ENCODE data around the gene PI4K2A.
A peak's percentile ranks its signal among the peaks of the same experiment; 100 is the strongest.

PI4K2A gene

DNA sequence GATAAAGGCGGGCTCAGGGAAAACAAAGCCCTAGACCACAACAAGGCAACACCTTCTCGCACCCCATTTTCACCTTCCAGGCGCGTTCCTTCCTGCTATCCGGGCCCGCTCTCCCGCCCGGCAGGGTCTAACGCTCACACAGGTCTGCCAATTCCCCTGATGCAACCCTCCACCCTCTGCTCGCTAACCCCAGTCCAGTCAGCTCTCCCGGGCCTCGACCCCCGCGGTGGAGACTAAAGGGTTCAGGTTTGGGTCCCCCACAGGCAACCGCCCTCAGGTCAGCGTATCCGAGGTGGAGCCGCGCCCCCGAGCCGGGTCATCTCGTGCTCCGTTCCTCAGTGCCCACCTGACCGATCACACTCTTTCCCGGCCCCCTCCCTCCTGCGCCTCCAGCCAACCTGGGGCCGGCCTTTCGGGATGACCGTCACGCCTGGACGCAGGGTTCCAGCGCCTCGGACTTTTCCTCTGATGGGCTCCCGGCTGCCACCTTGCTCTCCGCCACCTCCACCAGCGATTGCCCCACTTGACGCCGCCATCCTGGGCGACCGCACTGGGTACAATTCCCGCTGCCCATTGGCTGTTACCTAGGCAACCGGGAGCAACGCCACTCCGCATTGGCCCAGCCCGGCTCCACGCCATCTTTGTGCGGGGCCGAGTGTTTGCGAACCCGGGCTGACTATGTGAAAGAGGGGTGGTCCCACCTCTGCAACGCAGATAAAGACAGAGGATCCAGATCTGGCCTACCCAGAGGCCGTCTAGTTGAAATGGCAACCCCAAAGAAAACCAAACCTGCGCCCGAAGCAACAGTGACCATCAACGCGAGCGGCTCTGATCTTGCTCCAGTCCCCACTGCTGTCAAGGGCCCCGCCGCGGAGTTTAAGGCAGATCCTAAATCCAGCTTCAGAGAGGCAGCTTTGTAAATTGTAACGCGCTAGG is 7.3 kb upstream of the PI4K2A start, which contains the start of gene MORN4 (continued):
- TF ChIP-seq, protein P1, sequence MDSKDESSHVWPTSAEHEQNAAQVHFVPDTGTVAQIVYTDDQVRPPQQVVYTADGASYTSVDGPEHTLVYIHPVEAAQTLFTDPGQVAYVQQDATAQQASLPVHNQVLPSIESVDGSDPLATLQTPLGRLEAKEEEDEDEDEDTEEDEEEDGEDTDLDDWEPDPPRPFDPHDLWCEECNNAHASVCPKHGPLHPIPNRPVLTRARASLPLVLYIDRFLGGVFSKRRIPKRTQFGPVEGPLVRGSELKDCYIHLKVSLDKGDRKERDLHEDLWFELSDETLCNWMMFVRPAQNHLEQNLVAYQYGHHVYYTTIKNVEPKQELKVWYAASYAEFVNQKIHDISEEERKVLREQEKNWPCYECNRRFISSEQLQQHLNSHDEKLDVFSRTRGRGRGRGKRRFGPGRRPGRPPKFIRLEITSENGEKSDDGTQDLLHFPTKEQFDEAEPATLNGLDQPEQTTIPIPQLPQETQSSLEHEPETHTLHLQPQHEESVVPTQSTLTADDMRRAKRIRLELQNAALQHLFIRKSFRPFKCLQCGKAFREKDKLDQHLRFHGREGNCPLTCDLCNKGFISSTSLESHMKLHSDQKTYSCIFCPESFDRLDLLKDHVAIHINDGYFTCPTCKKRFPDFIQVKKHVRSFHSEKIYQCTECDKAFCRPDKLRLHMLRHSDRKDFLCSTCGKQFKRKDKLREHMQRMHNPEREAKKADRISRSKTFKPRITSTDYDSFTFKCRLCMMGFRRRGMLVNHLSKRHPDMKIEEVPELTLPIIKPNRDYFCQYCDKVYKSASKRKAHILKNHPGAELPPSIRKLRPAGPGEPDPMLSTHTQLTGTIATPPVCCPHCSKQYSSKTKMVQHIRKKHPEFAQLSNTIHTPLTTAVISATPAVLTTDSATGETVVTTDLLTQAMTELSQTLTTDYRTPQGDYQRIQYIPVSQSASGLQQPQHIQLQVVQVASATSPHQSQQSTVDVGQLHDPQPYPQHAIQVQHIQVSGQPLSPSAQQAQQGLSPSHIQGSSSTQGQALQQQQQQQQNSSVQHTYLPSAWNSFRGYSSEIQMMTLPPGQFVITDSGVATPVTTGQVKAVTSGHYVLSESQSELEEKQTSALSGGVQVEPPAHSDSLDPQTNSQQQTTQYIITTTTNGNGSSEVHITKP (tag by site-specific recombination; IDR thresholded peaks at IDR 0.05): peak; percentile 98
- TF ChIP-seq OSR2 (tag by site-specific recombination; IDR thresholded peaks at IDR 0.05) (no peak), HOXD13 (CRISPR knock-in tag; IDR thresholded peaks at IDR 0.05; ENCODE audit: borderline replicate concordance) (0 out of 2 replicates have a peak, but pooled peaks have one; percentile 35), ZNF23 (tag by site-specific recombination; IDR thresholded peaks at IDR 0.05; ENCODE audit: borderline replicate concordance) (no peak), ZNF660 (tag by site-specific recombination; IDR thresholded peaks at IDR 0.05) (0 out of 2 replicates have a peak, but pooled peaks have one; percentile 9)
- TF ChIP-seq, protein P2, sequence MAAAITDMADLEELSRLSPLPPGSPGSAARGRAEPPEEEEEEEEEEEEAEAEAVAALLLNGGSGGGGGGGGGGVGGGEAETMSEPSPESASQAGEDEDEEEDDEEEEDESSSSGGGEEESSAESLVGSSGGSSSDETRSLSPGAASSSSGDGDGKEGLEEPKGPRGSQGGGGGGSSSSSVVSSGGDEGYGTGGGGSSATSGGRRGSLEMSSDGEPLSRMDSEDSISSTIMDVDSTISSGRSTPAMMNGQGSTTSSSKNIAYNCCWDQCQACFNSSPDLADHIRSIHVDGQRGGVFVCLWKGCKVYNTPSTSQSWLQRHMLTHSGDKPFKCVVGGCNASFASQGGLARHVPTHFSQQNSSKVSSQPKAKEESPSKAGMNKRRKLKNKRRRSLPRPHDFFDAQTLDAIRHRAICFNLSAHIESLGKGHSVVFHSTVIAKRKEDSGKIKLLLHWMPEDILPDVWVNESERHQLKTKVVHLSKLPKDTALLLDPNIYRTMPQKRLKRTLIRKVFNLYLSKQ (tag by site-specific recombination; IDR thresholded peaks at IDR 0.05; ENCODE audit: borderline replicate concordance): no peak

DNA sequence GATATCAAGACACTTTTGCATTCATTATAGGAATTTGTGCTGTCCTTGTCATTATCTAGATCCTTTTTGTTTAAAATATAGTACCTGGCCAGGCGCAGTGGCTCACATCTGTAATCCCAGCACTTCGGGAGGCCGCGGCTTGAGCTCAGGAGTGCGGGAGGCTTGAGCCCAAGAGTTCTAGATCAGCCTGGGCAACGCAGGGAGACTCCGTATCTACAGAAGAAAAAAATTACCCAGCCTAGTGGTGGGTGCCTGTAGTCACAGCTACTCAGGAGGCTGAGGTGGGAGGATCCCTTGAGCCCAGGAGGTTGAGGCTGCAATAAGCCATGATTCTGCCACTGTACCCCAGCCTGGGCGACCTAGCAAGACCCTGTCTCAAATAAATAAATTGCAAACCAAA is 6.5 kb upstream of the PI4K2A start:
- Histone ChIP-seq H3K4me1 (ENCODE audit: control insufficient read depth, insufficient read depth, low read length) (no peaks in the 10 kb centered on the region), H3K4me3 (ENCODE audit: low read depth, low read length) (peak overlapping the region; percentile 65; the same call in 1 of the 2 replicates), H3K36me3 (ENCODE audit: control insufficient read depth in 2 of 2, insufficient read depth in 1 of 2, low read length in 2 of 2) (no peaks in the 10 kb centered on the region), H3K27ac (ENCODE audit: extremely low read depth, low read depth, low read length) (no peak overlapping the region; the same call in 1 of the 2 replicates), H3K9me3 (ENCODE audit: control insufficient read depth, insufficient read depth, low read depth, low read length) (no peaks in the 10 kb centered on the region)
- CTCF ChIA-PET: interaction anchor here (0.6 to 0.9 kb wide), 2 partner anchors 15 to 91 kb away, joined by 4 read pairs; no protein-coding TSS in a partner anchor
- POLR2A ChIA-PET: interaction anchor here (1.0 kb wide), 1 partner anchor 103 kb away, joined by 3 read pairs; the partner anchor contains the start of gene ZFYVE27
- TF ChIP-seq ZNF571 (tag by site-specific recombination; IDR thresholded peaks at IDR 0.05) (no peak), ZFHX2 (tag by site-specific recombination; conservative IDR thresholded peaks at IDR 0.05) (no peak), TCF7L2 (IDR thresholded peaks at IDR 0.05; ENCODE audit: borderline replicate concordance, low read depth, low read length) (no peak), ZNF121 (tag by site-specific recombination; IDR thresholded peaks at IDR 0.05) (peak; percentile 85; the same call in 1 of the 2 replicates), ZNF341 (tag by site-specific recombination; IDR thresholded peaks at IDR 0.05; ENCODE audit: low read depth) (no peak)
- TF ChIP-seq, protein P3, sequence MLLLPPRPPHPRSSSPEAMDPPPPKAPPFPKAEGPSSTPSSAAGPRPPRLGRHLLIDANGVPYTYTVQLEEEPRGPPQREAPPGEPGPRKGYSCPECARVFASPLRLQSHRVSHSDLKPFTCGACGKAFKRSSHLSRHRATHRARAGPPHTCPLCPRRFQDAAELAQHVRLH (tag by site-specific recombination; IDR thresholded peaks at IDR 0.05): 0 out of 2 replicates have a peak, but pooled peaks have one; percentile 55
- TF ChIP-seq, protein P4, sequence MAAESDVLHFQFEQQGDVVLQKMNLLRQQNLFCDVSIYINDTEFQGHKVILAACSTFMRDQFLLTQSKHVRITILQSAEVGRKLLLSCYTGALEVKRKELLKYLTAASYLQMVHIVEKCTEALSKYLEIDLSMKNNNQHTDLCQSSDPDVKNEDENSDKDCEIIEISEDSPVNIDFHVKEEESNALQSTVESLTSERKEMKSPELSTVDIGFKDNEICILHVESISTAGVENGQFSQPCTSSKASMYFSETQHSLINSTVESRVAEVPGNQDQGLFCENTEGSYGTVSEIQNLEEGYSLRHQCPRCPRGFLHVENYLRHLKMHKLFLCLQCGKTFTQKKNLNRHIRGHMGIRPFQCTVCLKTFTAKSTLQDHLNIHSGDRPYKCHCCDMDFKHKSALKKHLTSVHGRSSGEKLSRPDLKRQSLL (tag by site-specific recombination; IDR thresholded peaks at IDR 0.05): peak; percentile 74; the same call in 1 of the 2 replicates
- TF ChIP-seq, protein P5, sequence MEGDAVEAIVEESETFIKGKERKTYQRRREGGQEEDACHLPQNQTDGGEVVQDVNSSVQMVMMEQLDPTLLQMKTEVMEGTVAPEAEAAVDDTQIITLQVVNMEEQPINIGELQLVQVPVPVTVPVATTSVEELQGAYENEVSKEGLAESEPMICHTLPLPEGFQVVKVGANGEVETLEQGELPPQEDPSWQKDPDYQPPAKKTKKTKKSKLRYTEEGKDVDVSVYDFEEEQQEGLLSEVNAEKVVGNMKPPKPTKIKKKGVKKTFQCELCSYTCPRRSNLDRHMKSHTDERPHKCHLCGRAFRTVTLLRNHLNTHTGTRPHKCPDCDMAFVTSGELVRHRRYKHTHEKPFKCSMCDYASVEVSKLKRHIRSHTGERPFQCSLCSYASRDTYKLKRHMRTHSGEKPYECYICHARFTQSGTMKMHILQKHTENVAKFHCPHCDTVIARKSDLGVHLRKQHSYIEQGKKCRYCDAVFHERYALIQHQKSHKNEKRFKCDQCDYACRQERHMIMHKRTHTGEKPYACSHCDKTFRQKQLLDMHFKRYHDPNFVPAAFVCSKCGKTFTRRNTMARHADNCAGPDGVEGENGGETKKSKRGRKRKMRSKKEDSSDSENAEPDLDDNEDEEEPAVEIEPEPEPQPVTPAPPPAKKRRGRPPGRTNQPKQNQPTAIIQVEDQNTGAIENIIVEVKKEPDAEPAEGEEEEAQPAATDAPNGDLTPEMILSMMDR (tag by site-specific recombination; IDR thresholded peaks at IDR 0.05): 0 out of 2 replicates have a peak, but pooled peaks have one; percentile 14
